NCI-H526 treated with DMSO at 0.1 percent for 48 hours (cell line): ENCODE results near the gene PRSS38.

ENCODE experiments used
- DNase-seq: peaks from one replicate; lab custom pipeline; 2025; lab: John Stamatoyannopoulos, UW

Gene PRSS38

DNA sequence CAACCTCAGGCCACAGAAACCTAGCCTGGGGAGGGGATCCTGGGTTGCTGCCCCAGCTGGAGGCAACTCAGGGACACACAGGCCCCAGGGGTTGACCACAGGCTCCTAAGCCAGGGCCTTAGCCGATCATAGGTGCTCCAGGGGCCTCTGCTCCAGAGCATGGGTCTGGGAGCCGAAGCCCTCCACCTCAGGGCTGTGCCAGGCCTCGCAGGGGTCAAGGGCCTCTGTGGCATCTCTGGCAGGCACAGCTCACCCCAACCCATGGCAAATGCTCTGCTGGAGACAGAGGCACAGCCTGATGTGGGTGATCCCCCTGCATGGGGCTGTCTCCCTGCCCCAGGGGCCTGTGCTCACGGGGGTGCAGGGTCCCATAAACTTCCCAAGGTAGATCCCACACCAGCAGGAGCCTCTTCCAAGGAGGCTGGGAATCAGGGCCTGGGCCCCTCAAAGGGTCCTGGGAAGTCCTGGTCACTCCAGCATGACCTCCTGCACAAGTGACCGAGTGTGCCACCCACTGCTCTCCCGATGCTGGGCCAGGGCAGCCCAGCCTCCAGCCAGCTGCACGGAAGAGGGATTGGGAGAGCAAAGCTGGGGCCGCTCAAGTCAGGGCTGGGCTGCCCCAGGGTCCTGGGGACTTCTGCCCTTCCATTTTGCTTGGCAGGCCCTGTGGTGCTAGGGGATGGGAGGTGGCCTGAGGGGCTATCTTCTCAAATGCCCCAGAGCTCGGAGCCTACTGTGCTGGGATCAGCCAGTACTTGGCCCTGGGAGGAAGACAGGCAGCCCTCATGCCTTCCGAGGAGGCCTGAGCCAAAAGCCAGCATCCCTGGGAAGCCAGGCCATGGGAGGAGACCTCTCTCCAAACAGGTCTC, 22.2 kb upstream of the PRSS38 start:
- DNase-seq = no peak

DNA sequence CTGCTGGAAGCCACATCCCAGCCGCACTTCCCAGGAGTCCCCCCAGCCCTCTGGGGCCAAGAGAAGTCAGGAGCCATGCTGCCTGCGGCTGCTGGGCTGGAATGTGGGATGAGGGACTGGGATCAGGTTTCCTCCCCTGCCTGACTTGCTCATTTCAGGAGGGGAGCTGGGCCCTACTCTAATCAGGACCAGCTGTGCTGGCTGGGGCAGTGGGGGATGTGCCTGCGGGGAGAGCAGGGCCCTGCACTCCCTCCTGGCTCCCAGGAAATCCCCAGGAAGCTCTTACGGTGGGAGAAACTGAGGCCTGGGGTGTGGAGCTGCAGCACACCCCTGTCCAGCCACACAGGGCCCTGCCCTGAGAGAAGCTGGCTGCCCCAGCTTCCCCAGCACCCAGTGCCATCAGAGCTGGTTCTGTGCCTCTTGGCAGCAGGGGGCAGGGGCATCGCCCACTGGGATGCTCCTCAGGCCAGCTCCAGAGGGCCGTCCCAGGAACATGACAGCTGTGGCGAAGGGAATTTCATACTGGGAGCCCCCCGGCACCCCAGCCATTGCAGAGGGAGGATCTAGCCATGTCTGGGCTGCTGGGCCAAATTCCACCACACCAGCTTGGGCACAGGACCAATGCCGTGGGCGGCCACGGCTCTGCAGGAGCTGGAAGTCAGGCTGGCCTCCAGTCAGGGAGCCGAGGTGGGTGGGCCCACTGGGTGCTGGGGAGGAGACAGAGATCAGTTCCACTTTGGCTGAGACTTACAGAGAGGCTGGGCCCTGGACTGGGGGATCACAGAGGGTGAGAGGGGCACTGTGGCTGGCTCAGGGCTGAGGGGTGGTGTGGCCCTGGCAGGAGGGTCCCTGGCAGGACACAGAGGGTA, 21.3 kb upstream of the PRSS38 start:
- no peak for DNase-seq

DNA sequence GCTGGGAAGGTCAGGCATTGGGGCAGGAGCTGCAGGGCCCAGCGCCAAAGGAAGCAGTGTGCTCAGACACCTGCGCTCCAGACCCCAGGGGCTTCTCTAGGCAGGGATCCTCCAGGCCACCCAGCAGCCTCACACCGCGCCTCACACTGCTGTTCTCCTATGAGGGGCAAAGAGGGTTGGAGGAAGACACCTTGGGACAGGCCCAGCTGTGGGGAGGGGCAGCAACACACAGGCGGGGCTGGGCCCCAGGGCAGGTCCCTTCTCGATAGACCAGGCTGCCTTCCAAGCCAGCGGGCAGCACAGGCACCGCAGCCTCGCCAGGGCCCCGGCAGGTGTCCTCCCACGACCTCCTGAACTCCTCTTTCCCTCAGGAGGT, 20.7 kb upstream of the PRSS38 start:
- DNase-seq = no peak

DNA sequence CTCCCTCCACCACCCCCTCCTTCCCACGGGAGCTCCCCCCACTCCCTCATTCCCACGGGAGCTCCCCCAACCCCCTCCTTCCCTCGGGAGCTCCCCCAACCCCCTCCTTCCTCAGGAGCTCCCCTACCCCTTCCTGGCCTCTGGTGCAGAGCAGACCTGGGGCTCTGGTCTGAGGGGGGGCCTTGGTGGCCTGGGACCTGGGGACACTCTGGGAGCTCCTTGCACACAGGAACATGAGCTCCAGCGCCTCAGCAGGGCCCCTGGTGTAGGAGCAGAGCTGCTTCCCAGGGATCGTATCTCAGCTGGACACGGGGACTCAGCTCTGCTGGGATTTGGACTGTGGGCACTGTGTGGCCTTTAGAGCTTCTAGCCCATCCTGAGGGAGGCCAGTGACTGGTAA, 19.7 kb upstream of the PRSS38 start:
- no peak for DNase-seq

DNA sequence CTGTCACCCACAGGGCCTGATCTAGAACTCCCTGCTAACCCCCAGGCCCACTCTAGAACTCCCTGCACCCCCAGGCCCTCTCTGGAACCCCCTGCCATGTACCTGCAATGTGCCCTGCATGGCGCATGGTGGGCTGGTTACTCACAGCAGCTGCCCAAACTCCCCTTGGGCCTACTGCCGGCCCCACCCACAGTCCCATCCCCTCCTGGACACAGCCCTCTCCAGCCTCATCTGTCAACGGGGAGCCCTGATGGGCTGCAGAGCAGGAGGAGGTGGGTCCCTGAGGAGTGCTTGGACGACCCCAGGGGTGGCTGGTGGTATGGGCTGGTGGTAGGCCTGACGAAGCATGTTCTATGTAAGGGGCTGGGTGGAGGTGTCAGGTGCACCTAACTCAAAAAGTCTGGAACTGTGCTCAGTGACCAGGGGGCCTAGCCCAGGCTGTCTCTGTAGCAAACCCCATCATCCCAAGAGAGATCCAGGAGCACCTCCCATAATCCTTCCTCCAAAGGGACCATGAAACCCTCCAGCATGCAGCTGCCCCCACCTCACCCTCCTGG, 19.0 kb upstream of the PRSS38 start:
- DNase-seq = no peak

DNA sequence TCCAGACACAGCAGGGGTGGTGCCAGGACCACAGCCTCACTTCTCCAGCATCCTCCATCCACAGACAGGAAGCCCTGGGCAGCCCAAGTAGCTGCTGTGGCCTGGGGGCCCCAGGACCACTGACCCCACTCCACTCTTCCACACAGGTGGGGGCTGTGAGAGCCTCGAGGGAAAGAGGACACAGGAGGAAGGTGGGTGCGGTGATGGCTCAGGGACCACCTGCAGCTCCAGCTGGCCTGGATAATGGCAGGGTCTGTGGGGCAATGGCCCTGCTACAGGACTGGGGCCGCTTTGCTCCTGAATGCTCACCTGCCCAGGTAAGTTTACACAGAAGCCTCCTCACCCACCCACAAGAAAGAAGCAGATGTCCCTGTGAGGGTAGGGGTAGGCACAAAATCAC, 18.3 kb upstream of the PRSS38 start:
- no peak for DNase-seq

DNA sequence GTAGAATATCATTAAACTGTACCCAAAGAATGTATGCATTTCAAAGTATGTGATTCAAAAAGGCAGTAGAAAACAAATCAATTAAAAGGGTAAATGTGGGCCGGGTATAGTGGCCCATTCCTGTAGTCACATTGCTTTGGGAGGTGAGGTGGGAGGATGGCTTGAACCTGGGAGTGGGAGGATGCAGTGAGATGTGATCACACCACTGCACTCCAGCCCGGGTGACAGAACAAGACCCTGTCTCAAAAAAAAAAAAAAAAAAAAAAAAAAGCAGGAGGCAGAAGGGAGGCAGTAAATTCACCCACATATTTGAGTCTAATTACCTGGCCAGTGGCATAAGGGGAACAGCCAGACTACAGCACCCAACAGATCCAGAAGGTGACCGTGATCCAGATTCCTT, 17.9 kb upstream of the PRSS38 start:
- no peak for DNase-seq

DNA sequence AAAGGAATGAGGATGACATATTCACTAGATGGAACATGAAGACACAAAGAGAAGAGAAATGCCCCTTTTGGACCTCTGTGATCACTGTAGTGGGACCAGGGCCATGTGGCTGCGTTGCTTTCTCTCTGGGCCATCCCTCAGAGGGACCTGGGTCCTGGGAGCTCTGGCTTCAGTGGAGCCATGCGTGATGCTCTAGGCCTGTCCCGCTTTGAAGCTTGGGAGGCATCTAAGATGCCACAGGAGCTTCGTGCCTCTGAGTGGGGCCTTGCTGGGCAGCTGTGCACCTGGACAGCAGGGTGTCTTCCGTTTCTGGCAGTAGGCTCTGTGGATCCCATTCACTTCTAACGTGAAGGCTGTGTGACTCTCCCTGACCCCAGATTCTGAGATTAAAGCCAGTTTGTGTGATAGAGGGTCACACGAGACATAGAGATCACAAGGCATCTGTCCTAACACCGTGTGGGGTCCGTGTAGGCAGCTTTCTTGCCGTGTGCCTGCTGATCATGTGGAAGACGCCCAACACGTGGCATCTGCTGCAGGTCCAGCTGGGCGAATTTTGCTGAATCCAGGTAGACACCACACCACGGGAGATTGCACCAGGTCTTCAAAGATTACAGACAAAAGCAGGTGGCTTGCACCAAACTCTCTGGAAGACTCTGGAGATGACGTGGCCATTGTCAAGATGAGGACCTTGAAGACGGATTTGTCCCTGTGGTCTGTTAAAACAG, 17.2 kb upstream of the PRSS38 start:
- DNase-seq = no peak

DNA sequence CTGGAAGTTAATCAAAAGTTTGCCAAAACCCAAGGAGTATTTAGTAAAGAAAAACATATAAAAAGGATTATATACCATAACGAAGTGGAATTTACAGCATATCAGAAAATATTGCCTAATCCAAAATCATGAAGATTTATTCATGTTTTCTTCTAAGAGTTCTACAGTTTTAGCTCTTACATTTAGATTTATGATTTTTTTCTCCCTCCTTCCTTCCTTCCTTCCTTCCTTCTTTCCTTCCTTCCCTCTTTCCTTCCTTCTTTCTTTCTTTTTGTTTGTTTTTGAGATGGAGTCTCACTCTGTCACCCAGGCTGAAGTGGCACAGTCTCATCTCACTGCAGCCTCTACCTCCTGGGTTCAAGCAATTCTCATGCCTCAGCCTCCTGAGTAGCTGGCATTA, 15.7 kb upstream of the PRSS38 start:
- no peak for DNase-seq

DNA sequence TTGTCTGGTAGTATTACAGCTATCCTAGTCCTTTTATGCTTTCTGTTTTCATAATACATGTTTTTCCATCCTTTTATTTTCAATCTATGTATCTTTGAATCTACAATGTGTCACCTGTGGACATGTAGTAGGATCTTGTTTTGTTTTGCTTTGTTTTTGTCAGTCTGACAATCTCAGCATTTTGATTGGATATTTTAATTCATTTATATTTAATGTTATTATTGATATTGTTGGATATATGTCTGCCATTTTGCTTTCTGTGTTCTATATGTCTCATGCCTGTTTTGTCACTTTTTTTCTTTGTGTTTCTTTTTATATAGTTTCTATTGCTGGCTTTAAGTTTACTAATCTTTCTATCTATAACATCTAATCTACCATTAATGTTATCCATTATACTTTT, 11.5 kb upstream of the PRSS38 start:
- no peak for DNase-seq

DNA sequence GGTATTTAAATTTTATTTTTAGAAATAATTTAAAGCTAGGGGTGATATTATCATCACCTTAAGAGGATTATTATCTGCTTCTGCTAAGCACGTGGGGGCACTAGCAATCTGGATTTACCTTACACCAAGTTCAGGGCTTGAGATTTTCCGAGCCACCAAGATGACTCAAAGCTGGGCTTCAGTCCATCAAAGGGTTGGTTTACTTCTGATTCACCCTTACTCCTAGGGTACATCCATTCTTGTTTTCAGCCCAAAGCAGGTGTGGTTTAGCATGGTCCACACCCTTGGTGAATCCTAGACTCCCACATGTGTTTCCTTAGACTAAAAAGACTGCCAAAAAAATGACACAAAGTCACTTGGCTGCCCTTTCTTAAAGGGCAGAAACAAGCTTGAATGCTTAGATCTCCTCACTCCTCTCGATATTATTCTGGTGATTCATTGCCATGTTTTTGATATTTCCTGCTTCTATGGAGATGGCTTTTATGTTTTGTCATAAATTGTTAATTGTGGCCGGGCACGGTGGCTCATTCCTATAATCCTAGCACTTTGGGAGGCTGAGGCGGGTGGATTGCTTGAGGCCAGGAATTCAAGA, 9.8 kb upstream of the PRSS38 start:
- no peak for DNase-seq

DNA sequence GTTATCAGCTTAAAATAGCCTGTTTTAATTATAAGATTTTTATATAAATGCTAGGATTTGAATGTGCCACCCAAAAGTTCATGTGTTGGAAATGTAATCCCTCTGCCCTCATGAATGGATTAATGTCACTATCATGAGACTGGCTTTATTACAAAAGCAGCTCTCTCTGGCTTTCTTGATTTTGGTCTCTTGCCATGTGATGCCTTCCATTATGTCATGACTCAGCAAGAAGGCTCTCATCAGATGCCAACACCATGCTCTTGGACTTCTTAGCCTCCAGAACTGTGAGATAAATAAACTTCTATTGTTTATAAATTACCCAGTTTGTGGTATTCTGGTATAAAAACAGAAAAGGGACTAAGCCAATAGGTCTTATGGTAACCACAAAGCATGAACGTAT, 6.9 kb upstream of the PRSS38 start:
- DNase-seq = no peak

DNA sequence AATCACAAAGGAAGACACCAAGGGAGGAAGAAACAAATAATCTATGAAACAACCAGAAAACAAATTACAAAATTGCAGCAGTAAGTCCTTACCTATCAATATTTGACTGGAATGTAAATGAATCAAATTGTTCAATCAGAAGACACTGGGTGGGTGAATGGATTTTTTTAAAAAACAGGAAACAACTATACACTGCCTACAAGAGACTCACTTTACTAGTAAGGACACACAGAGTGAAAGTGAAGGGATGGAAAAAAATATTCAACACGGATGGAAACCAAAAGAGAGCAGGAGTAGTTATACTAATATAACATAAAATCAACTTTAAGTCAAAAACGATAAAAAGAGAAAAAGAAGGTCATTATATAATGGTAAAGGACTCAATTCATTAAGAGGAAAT, 6.4 kb upstream of the PRSS38 start:
- DNase-seq = no peak

DNA sequence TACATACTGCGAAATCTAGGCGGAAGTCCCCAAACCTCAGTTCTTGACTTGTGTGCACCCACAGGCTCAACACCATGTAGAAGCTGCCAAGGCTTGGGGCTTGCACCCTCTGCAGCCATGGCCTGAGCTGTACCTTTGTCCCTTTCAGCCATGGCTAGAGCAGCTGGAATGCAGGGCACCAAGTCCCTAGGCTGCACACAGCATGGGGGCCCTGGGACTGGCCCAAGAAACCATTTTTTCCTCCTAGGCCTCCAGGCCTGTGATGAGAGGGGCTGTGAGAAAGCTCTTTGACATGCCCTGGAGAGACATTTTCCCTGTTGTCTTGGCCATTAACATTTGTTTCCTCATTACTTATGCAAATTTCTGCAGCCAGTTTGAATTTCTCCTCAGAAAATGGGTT, 1.5 kb upstream of the PRSS38 start:
- DNase-seq = no peak

DNA sequence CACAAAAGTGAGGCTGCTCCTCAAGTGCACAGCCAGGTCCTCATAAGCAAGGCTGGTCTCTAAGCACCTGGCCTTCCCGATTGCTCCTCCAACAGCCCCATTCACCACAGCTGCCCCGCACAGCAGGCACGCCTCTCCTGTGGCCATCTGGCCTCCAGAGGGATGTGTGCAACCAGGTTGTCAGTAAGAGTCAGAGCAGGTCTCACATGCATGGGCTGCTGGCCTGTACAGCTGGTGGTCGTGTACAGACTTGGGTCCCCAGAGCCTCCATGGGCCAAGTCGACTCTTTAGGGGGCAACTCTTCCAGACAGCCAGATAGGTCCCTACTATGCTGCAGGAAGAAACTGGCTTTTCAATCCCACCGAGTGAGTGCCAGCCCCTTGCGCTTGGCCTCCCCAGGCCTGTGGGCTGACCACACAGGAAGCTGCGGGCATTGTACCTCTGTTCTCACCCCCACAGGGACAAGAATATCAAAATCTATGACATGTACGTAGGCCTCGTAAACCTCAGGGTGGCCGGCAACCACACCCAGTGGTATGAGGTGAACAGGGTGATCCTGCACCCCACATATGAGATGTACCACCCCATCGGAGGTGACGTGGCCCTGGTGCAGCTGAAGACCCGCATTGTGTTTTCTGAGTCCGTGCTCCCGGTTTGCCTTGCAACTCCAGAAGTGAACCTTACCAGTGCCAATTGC, 1.4 kb downstream of the PRSS38 start:
- DNase-seq = no peak

DNA sequence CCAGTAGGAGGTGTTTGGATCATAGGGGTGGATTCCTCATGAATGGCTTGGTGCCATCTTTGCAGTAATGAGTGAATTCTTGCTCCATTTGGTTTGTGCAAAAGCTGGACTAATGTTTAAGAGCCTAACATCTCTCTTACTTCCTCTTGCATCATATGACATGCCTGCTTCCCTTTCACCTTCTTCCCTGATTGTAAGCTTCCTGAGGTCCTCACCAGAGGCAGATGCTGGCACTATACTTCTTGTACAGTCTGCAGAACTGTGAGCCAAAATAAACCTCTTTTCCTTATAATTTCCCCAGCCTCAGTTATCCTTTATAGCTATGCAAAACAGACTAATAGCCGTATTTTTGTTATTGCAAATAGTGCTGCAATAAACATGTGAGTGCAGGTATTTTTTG, 8.1 kb downstream of the PRSS38 start:
- DNase-seq = no peak

DNA sequence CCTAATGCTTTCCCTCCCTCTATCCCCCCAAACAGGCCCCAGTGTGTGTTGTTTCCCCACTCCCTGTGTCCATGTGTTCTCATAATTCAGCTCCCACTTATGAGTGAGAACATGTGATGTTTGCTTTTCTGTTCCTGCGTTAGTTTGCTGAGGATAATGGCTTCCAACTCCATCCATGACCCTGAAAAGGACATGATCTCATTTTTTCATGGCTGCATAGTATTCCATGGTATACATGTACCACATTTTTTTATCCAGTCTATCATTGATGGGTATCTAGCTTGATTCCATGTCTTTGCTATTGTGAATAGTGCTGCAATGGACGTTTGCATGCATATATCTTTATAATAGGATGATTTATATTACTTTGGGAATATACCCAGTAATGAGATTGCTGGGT, 8.7 kb downstream of the PRSS38 start:
- DNase-seq = no peak

DNA sequence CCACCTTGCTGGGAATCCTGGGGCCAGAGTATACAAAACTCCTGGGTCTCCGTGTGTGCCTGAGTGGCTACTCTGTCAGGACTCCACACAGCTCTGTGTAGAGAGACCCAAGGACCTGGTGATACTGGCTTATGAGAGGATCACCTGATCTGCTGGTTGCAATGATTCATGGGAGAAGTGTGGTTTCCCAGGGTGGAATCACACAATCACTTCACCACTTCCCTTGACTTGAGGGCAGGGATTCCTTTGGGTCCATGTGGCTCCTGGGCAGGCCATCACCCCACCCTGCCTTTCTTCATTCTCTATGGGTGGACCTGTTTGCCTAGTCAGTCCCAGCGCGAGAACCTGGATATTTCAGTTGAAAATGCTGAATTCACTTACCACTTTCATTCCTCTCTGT, 13.3 kb downstream of the PRSS38 start:
- DNase-seq = no peak

DNA sequence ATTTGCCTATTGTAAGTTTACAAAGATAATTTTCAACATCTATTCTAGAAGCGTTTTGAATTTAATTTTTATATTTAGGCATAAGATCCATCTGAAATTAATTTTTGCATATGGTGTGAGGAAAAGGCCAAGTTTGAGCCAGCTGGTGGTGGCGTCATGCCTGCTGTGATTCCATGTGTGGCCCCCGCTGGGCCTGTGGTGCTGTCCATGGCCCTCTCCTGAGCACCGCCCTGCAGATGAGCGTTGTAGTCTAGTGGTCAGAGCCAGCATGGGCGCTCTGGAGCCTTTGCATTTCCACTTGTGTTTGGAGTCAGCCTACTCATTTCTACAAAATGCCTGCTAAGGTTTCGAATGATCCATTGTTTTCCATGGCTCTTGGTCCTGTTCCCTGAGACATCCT, 22.7 kb downstream of the PRSS38 start:
- DNase-seq = no peak

DNA sequence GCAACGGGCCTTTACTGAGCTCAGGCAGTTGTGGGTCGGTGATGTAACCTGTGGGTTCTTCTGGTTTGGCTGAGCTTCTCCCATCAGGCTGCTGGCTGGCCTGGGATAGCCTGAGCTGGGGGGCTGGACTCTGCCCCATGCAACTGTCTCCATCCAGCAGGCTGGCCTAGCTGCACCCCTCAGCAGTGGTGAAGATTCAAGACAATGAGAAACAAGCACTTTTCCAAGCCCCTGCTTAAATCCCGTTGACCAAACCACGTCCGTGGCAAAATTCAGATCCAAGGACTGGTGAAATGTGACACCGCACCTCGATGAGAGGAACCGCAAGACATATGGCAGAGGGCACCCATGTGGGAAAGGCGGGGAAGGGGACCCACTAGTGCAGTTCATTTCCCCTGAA, 25.6 kb downstream of the PRSS38 start:
- DNase-seq = no peak
